ENCODE measurements around the gene SH3PXD2B.
"Not testable (repeated sequence)": the region's sequence is repeated elsewhere in the genome, so short reads cannot be mapped to it uniquely, and the experiment has no call there.

Gene SH3PXD2B

GRCh38 chr5:172485511-172486202, 31.3 kb upstream of the SH3PXD2B start:
- no peak for DNase-seq

- no peak for DNase-seq
Measured at GRCh38 chr5:172484664-172485063, 30.3 kb upstream of the SH3PXD2B start.

- no peak for DNase-seq
Measured at GRCh38 chr5:172482156-172483020, 28.1 kb upstream of the SH3PXD2B start.

GRCh38 chr5:172481011-172481800, 26.9 kb upstream of the SH3PXD2B start:
- no peak for DNase-seq

GRCh38 chr5:172479784-172480115, 25.4 kb upstream of the SH3PXD2B start:
- DNase-seq = no peak

- DNase-seq = peak; percentile 53
Measured at GRCh38 chr5:172479034-172479783, 24.9 kb upstream of the SH3PXD2B start.

GRCh38 chr5:172478695-172479033, 24.3 kb upstream of the SH3PXD2B start:
- not testable (repeated sequence) for DNase-seq

GRCh38 chr5:172478256-172478655, 23.9 kb upstream of the SH3PXD2B start:
- DNase-seq = no peak

- no peak for DNase-seq
Measured at GRCh38 chr5:172477466-172477865, 23.1 kb upstream of the SH3PXD2B start.

- no peak for DNase-seq
Measured at GRCh38 chr5:172474293-172474692, 20.0 kb upstream of the SH3PXD2B start.

GRCh38 chr5:172473427-172473826, 19.1 kb upstream of the SH3PXD2B start:
- no peak for DNase-seq

GRCh38 chr5:172469697-172470096, 15.4 kb upstream of the SH3PXD2B start:
- DNase-seq = no peak

- DNase-seq = no peak
Measured at GRCh38 chr5:172466062-172466461, 11.7 kb upstream of the SH3PXD2B start.

- no peak for DNase-seq
Measured at GRCh38 chr5:172463031-172463430, 8.7 kb upstream of the SH3PXD2B start.

- DNase-seq = no peak
Measured at GRCh38 chr5:172459783-172460165, 5.4 kb upstream of the SH3PXD2B start.

GRCh38 chr5:172458976-172459782, 4.9 kb upstream of the SH3PXD2B start:
- DNase-seq = no peak

GRCh38 chr5:172456076-172456722, 1.9 kb upstream of the SH3PXD2B start:
- no peak for DNase-seq

GRCh38 chr5:172455511-172456061, 1.3 kb upstream of the SH3PXD2B start:
- DNase-seq = no peak

GRCh38 chr5:172455087-172455381, 709 bp upstream of the SH3PXD2B start:
- no peak for DNase-seq

GRCh38 chr5:172453986-172454357, 353 bp downstream of the SH3PXD2B start:
- DNase-seq = no peak

- DNase-seq = no peak
Measured at GRCh38 chr5:172453206-172453985, 929 bp downstream of the SH3PXD2B start.
